ENCODE results near the gene CYLD.

- TF ChIP-seq POLR2AphosphoS5 (IDR thresholded peaks at IDR 0.05) (no peak), CTCF (IDR thresholded peaks at IDR 0.05) (no peak), POLR2A (IDR thresholded peaks at IDR 0.05) (no peak), EP300 (IDR thresholded peaks at IDR 0.05) (no peak)
Measured at GRCh38 chr16:50802961-50803360, 61.1 kb downstream of the CYLD start.

All from sigmoid colon (tissue), 4 donors.